Activated CD8-positive, alpha-beta T cell treated with anti-CD3 and anti-CD28 coated beads for 36 hours (primary cell): Measurements from ENCODE around the gene MACROD1. TPM values are rescaled to one million over a fixed set of nuclear protein-coding genes. Genes with fewer than 3 reads are reported as not detected.

Source experiments
- ATAC-seq: fragments of 200-7000 bp; cut with Tn5 transposase; one replicate; pipeline ENCODE4 v1.10.0; 2021; ENCODE audit warnings: mild to moderate bottlenecking, moderate library complexity
- CTCF ChIA-PET: fragments of 350-600 bp; sonication (Branson Sonifier 250); formaldehyde crosslinking; loops from one replicate; lab custom pipeline; 2021; ENCODE audit warnings: antibody characterized with exemption; lab: Charles Lee
- POLR2A ChIA-PET: fragments of 350-600 bp; sonication (Branson Sonifier 250); formaldehyde crosslinking; loops from one replicate; lab custom pipeline; 2021; ENCODE audit warnings: antibody characterized with exemption; lab: Charles Lee
- DNase-seq: peaks from one replicate; pipeline ENCODE4 v3.0.0-alpha.2; 2020
- H3K27ac Mint-ChIP-seq: one replicate; pipeline ENCODE4 v1.8.0; 2021; ENCODE audit warnings: mild to moderate bottlenecking, mixed read lengths
- H3K27me3 Mint-ChIP-seq: one replicate; pipeline ENCODE4 v1.8.0; 2021; ENCODE audit warnings: mixed read lengths
- H3K36me3 Mint-ChIP-seq: one replicate; pipeline ENCODE4 v1.8.0; 2021; ENCODE audit warnings: low read depth, mixed read lengths
- H3K4me1 Mint-ChIP-seq: one replicate; pipeline ENCODE4 v1.8.0; 2021; ENCODE audit warnings: low read depth, mixed read lengths
- H3K4me3 Mint-ChIP-seq: one replicate; pipeline ENCODE4 v1.8.0; 2021; ENCODE audit warnings: mild to moderate bottlenecking, moderate library complexity, mixed read lengths
- H3K9me3 Mint-ChIP-seq: one replicate; pipeline ENCODE4 v1.8.0; 2021; ENCODE audit warnings: mixed read lengths
- CTCF ChIP-seq: fragments of 200-600 bp; IDR thresholded peaks from one replicate; pipeline ENCODE4 v1.8.0; 2022; ENCODE audit warnings: antibody characterized with exemption, mild to moderate bottlenecking
- intact Hi-C: fragments of 100-400 bp; cut with micrococcal nuclease; formaldehyde crosslinking; loops from one replicate; pipeline ENCODE4 v1.10.0; 2022
- total RNA-seq, 2 experiments: library from RNA; stranded (reverse); gene quantifications; one replicate each; pipeline ENCODE4 v1.2.3, GENCODE V29; 2021

Gene MACROD1
- total RNA-seq, 2 experiments from 2014 or later, result 38.7 to 38.8 TPM

GRCh38 chr11:63993993-63994392 lies 171.9 kb downstream of the MACROD1 start:
- Mint-ChIP-seq H3K4me3 (no peak overlapping the region), H3K36me3 (peaks cover 38% of the 10 kb centered on the region), H3K27me3 (no peaks in the 10 kb centered on the region), H3K4me1 (peaks cover 13% of the 10 kb centered on the region), H3K9me3 (no peaks in the 10 kb centered on the region), H3K27ac (no peak overlapping the region)
- no peak for DNase-seq
- intact Hi-C loops, result no loop called here
- ChIA-PET POLR2A (interaction anchor here (0.6 to 1.9 kb wide), 3 partner anchors 8 to 36 kb away, joined by 3 to 7 read pairs (median 3); partner anchors contain the start of gene OTUB1), CTCF (no interaction called here)
- no peak for ATAC-seq
- no peak for TF ChIP-seq CTCF

GRCh38 chr11:63993100-63993499 lies 172.8 kb downstream of the MACROD1 start:
- Mint-ChIP-seq H3K36me3 (peaks cover 40% of the 10 kb centered on the region), H3K27ac (no peak overlapping the region), H3K4me1 (peaks cover 20% of the 10 kb centered on the region), H3K4me3 (no peak overlapping the region), H3K27me3 (no peaks in the 10 kb centered on the region), H3K9me3 (no peaks in the 10 kb centered on the region)
- ChIA-PET POLR2A (no interaction called here), CTCF (no interaction called here)
- ATAC-seq, result no peak
- intact Hi-C loops, result no loop called here
- DNase-seq, result no peak
- TF ChIP-seq CTCF, result no peak

DNA sequence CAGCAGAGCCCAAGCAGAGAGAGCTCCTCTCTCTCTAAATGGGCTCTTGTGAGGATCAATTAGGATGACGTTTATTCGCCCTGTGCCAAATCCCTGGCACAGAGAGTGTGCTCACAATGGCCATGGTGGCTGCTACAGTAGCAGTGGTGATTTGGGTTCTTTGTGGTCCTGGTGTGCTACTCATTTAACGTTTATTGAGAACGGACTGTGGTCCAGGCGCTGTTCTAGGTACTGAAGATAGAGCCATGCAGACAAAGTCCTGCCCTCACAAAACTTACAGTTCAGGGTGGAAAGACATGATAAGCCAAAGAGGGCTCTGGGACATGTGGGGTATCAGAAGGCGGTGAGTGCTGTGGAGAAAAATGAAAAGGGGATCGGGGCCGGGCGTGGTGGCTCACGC lies 174.4 kb downstream of the MACROD1 start:
- ChIA-PET POLR2A (interaction anchor here (1.5 to 4.2 kb wide), 2 partner anchors 10 to 23 kb away, joined by 6 to 26 read pairs; no protein-coding TSS in a partner anchor), CTCF (interaction anchor here (2.9 kb wide), 1 partner anchor 8 kb away, joined by 8 read pairs; no protein-coding TSS in a partner anchor)
- DNase-seq (no peak), ATAC-seq (no peak)
- intact Hi-C loops, result no loop called here
- Mint-ChIP-seq H3K27ac (no peak overlapping the region), H3K4me3 (no peak overlapping the region), H3K36me3 (peaks cover 41% of the 10 kb centered on the region), H3K9me3 (no peaks in the 10 kb centered on the region), H3K27me3 (no peaks in the 10 kb centered on the region), H3K4me1 (peaks cover 28% of the 10 kb centered on the region)
- TF ChIP-seq CTCF, result no peak

GRCh38 chr11:63986932-63987513 lies 178.9 kb downstream of the MACROD1 start:
- Mint-ChIP-seq H3K36me3 (peaks cover 31% of the 10 kb centered on the region), H3K4me1 (peaks cover 32% of the 10 kb centered on the region), H3K27me3 (no peaks in the 10 kb centered on the region), H3K4me3 (peak overlapping the region; percentile 74), H3K27ac (no peak overlapping the region), H3K9me3 (no peaks in the 10 kb centered on the region)
- ATAC-seq, result no peak
- intact Hi-C loops, result no loop called here
- ChIA-PET POLR2A (interaction anchor here (1.2 to 2.5 kb wide), 2 partner anchors 11 to 36 kb away, joined by 4 to 6 read pairs; no protein-coding TSS in a partner anchor), CTCF (interaction anchor here (1.2 to 2.6 kb wide), 3 partner anchors 13 to 166 kb away, joined by 4 to 17 read pairs (median 5); no protein-coding TSS in a partner anchor)
- no peak for TF ChIP-seq CTCF
- DNase-seq, result no peak
